GM21717 (cell line): ENCODE results near the gene SLC5A12.

ENCODE experiments used
- ATAC-seq: cut with Tn5 transposase; IDR thresholded peaks from one replicate; pipeline ENCODE4 v1.9.1; 2021; ENCODE audit warnings: mild to moderate bottlenecking, moderate library complexity; ENCODE audit not compliant: unreplicated experiment

Gene SLC5A12

GRCh38 chr11:26726960-26727359 is 5.1 kb upstream of the SLC5A12 start:
- no peak for ATAC-seq

- no peak for ATAC-seq
Measured at GRCh38 chr11:26719998-26720397, 1.9 kb downstream of the SLC5A12 start.

GRCh38 chr11:26719289-26719973 is 2.4 kb downstream of the SLC5A12 start:
- no peak for ATAC-seq

- ATAC-seq, result no peak
Measured at GRCh38 chr11:26717771-26718170, 4.1 kb downstream of the SLC5A12 start.

DNA sequence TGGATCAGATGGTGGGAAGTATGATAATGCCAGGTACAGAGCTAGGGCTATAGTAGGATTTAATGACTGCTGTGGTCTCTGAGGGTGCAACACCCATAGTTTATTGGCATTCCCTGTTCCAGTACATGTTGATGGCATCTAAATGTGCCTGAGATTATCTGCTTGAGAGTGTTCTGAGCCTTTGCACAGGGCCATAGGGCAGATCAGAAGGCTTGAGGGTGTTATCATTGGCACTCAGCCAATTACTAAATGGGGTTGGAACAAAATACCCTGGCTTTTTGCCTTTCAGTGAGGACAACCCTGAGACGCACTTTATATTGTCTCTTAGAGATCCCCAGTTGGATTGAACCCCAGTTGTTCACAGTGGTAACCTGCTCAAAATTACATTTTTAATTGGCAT is 6.7 kb downstream of the SLC5A12 start:
- ATAC-seq, result no peak

DNA sequence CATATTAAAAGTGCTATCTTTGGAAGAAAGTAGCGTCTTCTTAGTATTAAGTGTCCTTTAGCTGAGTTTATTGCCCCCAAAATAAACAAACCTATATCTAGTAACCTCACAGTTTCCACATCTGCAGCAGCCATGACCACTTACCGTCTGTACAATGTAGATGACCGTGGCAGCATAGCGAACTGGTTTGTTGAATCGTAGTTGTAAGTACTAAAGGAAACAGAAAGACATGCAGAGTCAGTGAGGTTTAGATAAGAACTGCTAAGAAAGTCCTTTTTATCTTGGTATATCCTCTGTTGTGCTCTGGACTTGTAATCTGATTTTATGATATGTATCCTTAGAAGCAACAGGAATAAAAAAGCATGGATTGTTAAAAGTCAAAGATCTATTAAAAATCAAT is 9.4 kb downstream of the SLC5A12 start:
- no peak for ATAC-seq

GRCh38 chr11:26710489-26710888 is 11.4 kb downstream of the SLC5A12 start:
- ATAC-seq, result no peak

GRCh38 chr11:26708736-26709456 is 13.0 kb downstream of the SLC5A12 start:
- no peak for ATAC-seq

DNA sequence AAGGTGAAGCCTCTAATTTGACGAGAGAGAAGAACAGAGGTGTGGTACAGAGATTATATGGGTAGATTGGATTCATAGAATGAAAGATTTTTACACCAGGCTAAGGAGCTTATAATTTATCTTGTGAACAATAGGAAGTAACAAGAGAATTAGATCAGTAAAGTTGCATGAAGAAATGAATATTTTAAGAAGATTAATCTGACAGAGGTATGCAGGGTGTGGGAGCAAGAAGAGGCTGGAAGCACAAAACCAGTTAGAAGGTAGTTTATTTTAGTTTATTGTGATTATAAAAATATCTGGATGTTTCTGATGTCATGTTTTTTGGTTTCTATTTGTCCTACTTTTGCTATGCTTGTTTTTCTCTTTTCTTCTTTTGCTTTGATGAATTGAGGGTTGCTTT is 15.7 kb downstream of the SLC5A12 start:
- no peak for ATAC-seq

GRCh38 chr11:26704249-26704648 is 17.6 kb downstream of the SLC5A12 start:
- ATAC-seq, result no peak

GRCh38 chr11:26703411-26704191 is 18.3 kb downstream of the SLC5A12 start:
- ATAC-seq, result no peak

- ATAC-seq, result no peak
Measured at GRCh38 chr11:26702406-26702805, 19.5 kb downstream of the SLC5A12 start.

- no peak for ATAC-seq
Measured at GRCh38 chr11:26700574-26701235, 21.2 kb downstream of the SLC5A12 start.

DNA sequence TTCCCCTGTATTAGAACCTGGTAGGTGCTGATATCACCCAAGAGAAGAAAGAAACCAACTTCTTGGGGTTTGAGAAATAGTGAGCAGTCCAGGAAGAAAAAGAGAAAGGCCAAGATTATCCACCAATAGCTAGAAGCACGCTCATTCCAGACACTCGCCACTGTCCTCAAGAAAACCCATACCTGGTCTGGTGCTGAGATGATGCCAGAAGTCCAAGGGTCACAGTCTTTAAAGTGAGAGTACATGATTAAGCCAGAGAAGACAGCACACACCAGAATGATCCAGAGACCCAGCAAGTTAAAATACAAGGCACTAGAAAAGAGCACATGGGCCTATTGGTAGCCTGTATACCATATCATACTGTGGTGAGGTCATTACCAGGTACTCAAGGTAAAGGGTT is 23.6 kb downstream of the SLC5A12 start:
- ATAC-seq, result no peak

GRCh38 chr11:26696330-26696729 is 25.5 kb downstream of the SLC5A12 start:
- ATAC-seq, result no peak

GRCh38 chr11:26688701-26689100 is 33.2 kb downstream of the SLC5A12 start:
- ATAC-seq, result no peak

- no peak for ATAC-seq
Measured at GRCh38 chr11:26687351-26687750, 34.5 kb downstream of the SLC5A12 start.

DNA sequence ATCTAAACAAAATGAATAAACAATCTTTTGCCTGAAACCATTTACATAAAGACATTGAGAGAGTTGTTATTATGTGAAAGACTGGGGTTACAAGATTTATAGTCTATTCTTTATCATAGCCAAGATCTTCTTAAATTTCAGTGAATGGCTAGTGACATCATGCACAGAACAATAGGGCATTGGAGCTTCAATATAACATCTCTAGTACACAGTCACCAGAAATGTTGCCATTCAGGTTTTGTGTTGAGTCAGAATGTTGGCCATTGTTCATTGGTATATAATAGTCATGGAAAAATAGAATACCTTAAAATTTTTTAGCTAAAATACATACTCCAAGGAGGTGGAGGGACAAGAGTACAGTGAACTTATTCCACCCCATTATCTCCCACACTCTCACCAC is 44.3 kb downstream of the SLC5A12 start:
- no peak for ATAC-seq

GRCh38 chr11:26676641-26677040 is 45.2 kb downstream of the SLC5A12 start:
- no peak for ATAC-seq

DNA sequence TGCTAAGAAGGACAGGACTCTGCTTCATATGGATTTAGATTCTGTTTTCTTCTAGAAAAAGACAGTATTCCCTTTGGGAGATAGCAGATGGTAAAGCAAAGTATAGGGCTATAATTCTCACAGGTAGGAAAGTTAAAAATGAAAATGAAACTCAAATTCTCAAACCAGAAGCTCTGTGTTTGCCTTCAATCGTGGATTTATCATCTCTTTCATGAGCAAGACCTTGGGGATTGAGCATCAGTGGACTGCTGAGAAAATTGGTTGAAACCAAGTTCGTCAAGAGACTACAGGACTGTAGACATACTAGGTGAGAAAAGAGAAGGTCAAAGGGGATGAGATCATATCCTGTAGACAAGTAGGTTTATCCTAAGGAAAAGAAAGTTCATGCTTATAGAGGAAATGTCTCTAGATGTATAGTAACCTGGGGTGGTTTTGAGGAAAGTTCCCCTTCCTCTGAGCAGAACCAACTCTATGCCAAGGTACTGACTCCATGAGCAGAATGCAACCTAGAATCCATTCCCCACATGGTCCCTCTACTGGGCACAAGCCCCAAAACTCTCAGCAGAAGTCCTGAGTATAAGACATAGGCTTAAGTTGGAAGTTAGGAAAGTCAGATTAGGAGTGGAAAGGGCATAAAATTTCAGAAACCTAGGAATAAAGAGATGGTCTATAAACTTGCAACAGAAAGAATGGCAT is 46.5 kb downstream of the SLC5A12 start:
- ATAC-seq, result no peak

DNA sequence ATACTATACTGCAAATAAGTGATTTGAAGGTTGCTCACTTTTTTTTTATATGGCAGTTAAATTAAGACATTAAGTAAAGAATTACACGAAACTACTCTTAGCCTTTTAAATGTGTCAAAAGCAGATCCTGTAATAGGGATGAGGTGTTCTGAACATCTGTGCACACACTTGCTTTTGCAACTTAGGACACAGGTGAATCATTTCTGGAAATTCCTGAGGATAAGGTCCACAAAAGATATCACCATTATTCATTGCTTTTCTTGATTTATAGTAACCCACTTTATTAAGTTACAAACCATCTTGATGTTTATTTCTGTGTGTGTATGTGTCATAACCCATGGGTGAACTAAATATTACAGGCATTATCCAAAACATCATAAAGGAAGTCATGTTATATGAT is 55.9 kb downstream of the SLC5A12 start:
- no peak for ATAC-seq
